ENCODE results near the gene SESTD1. TPM values are rescaled to one million over a fixed set of nuclear protein-coding genes. Genes with fewer than 3 reads are reported as not detected.

Gene SESTD1, protein sequence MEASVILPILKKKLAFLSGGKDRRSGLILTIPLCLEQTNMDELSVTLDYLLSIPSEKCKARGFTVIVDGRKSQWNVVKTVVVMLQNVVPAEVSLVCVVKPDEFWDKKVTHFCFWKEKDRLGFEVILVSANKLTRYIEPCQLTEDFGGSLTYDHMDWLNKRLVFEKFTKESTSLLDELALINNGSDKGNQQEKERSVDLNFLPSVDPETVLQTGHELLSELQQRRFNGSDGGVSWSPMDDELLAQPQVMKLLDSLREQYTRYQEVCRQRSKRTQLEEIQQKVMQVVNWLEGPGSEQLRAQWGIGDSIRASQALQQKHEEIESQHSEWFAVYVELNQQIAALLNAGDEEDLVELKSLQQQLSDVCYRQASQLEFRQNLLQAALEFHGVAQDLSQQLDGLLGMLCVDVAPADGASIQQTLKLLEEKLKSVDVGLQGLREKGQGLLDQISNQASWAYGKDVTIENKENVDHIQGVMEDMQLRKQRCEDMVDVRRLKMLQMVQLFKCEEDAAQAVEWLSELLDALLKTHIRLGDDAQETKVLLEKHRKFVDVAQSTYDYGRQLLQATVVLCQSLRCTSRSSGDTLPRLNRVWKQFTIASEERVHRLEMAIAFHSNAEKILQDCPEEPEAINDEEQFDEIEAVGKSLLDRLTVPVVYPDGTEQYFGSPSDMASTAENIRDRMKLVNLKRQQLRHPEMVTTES
- 186 and 191 TPM in 2 replicates for polyA plus RNA-seq

DNA sequence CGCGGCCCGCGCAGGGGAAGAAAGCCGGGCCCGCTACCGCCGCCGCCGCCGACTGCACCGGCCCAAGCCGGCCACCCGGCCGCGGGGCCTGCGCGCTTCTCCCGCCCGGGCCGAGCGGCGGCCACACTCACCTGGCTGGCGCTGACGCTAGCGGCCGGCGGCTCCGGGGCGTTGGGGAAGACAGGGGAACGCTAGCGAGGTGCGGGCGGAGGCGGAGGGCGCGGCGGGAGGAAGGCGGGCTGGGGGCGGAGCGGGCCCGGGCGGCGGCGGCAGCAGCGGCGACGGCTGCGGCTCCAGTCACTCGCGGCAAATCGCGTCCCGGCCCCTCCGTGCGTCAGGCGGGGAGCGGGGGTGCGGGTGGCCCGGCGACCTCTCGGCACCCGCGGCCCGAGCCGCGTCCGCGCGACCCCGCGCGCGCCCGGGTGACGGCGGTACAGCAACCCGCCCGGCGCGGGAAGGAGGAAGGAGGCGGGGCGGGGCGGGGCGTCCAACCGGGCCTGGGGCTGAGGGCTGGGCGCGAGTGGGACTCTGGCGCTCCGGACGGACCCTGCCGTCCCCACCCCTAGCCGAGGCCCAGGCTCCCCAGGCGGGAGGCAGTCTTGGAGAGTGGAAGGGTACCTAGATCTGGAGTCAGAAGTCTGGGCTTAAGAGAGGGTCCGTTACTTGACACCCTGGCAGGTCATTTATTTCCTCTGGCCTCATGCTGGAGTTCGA, at the start of gene SESTD1:
Gene SESTD1, minus strand, starts transcription at position 465 of the 714 bp plus-strand sequence. CDS start 72,991 bp downstream, outside the sequence.

Other genes with a start within 250 kb of the SESTD1 start
- gene CCDC141, start 214.7 kb downstream of the SESTD1 start, polyA plus RNA-seq: 2.9 and 6.1 TPM in 2 replicates